Activated CD8-positive, alpha-beta memory T cell treated with anti-CD3 and anti-CD28 coated beads, Interleukin-2, amount 50 U/mL, for 4 hours (primary cell): ENCODE results near the gene DNAJC30.

ENCODE experiments used
- DNase-seq: peaks from one replicate; pipeline ENCODE4 v3.0.0-alpha.2; 2020

Gene DNAJC30

DNA sequence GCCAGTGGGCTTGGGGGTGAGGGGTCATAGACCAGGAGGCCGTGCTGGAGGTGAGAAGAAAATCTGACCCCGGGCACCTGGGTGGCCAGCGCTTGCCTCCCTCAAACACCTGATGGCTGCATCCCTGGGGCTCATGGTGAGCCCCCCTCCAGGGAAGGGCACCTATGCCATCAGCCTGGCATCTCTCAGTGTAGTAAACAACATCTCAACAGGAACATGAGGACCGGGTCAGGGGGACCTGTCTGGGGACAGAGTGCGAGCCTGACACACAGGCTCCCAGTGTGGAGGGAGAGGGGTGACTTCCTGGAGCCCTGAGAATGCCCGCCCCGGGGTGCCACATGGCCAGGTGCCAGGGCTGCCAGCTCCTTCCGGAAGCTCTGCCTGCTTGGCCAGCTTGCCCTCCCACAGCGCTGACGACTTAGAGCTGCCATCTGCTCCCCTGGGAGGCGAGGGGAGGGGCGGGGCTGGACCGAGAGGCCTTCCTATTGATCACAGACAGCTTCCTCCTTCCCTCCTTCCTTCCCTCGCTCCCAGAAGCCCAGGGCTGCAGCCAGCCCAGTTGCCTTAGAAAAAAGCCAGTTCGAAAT lies 23.9 kb upstream of the DNAJC30 start:
- DNase-seq: no peak

DNA sequence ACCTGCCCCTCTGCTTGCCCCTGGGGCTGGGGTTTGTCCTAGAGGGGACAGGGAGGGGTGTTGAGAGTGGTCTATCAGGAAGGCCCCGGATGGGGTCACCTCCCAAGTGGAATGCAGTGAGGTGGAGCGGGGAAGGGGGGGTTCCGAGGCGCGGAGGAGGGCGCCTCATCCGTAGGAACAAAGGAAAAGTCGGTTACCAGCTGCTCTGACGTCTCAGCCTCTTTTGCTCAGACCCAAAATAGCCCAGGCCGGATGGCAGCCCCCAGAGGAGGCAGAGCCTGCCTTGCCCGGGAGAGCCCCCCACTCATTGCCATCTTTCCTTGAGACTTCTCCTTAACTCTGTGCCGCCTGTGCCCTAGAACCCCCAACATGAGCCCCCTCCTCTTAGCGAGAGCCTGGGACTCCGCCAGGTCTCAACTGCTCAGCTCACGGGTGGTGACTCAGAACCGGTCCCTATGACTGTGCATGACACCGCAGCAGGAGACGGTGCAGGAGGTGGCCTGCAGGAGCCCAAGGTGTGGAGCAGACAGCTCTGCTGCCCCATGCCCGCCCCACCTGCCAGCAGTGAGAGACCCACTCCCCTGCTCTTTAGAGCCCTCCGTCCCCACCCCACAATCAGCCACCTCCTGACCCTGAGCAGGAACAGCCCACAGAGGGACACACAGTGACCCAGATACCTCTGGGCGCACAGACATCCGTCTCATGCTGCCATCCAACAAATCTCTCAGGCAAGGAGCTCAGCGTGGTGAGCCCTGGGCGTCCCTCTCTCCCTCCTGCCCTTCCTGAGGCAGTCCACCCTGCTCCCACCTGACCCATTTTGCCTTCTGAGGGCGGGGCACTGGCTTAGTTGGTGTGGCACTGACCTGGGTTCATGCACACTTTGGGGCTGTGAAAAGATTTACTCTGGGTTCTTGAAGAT lies 23.1 kb upstream of the DNAJC30 start:
- DNase-seq: no peak

DNA sequence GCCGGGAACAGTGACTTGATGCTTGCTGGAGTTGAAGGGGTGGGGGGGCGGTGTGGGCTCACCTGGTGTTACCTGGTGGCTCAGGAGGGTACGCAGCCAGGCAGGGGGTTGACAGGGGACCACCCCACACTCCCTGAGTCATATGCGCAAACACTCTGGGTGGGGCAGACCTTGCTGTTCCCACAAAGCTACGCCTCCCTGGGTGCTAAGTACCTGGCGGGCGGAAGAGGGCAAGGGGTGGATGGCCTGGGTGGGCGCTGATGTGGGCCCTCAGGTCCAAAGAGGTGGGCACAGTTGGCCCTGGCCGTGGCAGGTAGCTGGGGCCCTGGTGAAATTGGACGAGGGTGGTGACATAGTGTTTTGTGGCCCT lies 22.3 kb upstream of the DNAJC30 start:
- DNase-seq: no peak

DNA sequence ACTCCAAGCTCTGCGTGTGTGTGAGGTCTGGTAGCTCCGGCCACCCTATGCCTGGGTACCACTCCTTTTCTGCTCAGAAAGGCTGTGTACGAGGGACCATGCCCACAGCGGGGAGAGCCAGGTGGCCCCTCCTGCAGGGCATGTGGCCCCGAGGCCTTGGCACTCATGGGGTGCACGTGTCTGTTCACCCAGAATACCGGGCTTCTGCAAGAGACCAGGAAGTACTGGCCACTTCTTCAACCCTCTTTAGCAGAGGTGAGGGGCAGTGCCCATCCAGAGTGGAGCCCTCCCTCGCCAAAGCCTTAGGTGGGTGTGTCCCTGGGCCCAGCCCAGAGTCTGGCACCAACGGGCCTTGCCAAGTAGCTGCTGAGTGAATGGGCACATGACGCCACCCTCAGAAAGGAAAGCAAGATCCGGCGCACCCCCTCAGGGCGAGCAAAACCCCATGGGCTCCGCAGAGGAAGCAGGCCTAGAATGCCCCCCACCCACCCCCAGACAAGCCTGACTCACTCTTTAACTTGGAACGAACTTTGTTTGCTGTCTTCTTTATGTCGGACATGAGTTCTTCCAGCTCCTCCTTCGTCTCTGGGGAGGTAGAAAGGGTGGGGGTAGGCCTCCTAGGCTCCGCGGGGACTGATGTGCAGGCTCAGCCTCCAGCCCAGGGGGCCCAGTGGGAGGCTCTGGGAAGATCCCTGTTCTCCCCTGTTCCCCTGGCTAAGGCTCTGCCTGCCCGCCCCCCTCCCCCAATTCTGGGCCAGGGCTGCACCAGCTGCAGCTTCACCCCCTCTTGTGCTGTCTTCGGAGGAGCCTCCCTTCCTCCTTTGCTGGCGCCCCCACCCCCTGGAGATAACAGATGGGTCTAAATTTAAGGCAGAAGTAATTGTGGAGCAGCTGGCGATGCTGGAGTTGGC lies 21.6 kb upstream of the DNAJC30 start:
- no peak for DNase-seq

DNA sequence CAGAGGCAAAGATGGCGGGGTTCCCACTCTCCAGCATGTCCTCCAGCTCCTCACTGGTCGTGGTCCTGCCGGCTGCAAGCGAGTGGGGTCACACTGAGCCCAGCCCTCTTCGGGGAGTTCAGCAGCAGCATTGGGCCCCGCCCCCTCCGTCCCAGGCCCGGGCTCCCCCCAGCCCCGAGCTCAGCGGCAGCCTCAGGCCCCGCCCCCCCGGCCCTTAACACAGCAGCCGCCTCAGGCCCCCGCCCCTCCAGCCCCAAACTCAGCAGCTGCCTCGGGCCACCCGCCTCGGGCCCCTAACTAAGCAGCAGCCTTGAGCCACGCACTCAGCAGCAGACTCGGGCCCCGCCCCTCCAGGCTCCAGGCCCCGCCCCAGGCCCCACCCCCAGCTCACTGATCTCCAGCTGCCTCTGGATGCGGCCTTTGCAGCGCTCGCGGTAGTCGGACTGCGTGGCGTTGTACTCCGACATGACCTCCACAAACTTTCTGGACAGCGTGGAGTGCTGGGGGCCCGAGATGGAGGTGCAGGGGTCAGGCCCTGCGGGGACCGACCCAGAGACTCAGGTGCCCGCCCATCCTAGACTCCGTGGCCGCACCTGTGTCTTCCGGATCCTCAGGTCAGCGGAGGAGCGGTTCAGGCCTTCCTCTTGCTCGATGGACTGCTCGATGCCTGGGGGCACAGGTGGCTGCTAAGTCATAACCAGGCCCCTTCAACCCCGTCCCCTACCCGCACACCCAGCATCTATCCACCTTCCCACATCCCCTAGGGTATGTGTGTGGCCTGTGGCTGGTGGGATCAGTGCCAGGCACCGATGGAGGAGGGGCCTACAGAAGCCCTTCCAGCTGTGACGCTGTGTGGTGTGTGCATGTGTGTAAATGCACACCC lies 20.7 kb upstream of the DNAJC30 start:
- DNase-seq: no peak

DNA sequence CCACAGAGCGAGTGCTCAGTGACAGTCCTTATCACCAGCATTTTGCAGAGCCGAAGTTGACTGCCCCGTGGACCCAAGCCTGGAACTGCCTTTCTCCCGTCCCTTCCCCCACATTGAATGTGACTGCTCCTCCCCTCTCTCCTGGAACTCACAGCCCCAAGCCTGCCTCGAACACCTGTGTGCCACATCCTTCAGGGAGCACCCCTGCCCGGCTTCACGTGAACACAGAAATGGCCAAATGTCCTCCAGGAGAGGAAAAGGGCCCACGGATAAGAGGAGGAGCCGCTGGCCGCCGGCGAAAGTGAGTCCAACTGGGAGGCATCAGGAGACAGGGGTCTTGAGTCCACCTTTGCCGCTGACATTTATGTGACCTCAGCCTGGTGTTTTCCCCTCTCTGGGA lies 20.0 kb upstream of the DNAJC30 start:
- DNase-seq: no peak

DNA sequence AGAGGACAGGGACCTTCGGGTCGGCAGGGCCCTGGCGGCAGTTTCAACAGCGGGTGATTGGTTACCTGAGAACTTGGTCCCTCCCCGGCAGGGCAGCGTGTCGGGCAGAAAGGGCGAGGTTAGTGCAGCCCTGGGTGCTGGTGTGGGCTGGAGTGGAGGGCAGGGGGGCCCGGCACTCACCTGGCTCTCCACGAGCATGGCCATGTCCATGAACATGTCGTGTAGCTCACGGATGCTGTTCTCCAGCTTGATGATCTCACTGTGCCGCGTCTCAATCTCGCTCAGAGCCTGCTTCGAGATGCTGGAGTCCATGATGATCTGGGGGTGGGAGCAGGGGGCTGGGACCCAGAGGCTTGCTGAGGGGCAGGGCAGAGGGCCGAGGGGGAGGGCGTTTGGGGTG lies 19.4 kb upstream of the DNAJC30 start:
- no peak for DNase-seq

DNA sequence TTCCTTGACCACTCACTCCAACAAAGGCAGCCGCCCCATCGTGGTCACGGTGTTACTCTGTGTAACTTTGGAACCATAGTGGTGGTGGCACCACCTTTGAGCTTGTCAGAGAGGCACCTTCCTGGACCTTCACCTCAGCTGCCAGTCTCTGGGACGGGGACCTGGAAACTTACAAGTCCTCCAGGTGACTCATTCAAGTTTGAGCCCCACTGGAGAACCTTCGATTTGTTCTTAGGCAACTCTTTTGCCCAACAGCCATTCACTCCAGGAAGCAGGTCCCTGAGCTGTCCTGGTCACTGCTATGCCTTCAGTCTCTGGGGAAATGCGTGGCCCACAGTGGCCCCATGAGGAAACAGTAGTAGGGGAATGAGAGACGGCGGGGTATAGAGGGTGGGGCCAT lies 19.0 kb upstream of the DNAJC30 start:
- DNase-seq: no peak

DNA sequence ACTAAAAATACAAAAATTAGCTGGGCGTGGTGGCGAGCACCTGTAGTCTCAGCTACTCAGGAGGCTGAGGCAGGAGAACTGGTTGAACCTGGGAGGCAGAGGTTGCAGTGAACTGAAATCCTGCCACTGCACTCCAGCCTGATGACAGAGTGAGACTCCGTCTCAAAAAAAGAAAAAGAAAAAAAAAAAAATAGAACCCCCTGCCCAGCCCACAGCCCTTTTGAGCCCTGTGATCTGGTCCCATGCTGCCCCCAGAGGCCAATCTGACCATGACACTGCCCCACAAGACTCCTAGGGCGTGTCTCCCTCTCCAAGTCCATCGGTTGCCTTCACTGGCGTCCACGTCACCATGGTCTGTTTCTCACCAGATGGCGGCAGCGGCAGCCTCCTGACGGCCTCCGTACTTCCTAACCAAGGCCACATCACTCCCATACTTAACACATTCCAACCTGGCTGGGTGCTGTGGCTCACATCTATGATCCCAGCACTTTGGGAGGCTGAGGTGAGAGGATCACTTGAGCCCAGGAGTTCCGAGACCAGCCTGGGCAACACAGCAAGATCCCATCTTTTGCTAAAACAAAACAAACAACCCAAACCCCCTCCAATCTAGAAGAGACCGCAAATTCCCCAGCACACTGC lies 18.2 kb upstream of the DNAJC30 start:
- peak; percentile 37 for DNase-seq

DNA sequence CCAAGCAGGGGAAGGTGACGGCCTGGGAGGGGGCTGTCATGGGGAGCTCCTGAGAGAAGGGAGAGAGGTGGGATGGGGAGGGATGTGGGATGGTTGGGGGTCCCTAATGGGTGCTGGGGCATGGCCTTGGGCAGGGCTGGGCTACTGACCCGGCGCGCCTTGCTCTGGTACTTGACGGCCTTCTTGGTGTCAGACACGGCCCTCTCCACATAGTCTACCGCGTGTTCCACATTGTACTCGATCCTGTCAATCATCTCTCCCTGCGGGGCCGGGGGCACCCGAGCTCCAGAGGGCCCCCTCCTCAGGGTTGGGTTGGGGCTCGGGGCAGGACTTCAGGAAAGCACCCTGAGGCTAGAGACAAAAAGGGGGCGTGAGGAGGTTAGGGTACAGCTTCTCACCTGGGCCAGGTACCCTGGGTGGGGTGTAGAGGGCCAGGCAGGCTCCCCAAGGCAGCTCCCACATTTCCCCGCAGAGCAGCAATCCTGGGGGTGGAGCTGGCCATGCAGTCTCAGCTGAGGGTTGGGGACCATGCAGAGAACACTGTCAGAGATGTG lies 17.4 kb upstream of the DNAJC30 start:
- no peak for DNase-seq

DNA sequence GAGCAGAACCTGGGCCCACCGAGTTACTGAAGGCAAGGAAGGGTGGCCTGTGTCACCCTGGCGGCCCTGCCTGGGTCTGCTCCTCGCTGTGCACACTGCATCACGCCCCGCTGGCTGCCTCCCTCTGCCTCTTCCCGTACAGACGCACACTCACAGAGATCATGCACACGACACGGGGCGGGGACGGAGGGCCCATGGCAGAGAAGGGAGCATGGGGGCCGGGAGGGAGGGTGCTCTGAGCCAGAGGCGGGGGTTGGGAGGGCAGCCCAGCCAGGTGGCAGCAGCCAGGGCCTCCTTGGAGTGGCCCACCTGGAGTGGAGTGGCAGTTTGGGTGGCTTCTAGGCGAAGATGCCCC lies 16.8 kb upstream of the DNAJC30 start:
- no peak for DNase-seq

DNA sequence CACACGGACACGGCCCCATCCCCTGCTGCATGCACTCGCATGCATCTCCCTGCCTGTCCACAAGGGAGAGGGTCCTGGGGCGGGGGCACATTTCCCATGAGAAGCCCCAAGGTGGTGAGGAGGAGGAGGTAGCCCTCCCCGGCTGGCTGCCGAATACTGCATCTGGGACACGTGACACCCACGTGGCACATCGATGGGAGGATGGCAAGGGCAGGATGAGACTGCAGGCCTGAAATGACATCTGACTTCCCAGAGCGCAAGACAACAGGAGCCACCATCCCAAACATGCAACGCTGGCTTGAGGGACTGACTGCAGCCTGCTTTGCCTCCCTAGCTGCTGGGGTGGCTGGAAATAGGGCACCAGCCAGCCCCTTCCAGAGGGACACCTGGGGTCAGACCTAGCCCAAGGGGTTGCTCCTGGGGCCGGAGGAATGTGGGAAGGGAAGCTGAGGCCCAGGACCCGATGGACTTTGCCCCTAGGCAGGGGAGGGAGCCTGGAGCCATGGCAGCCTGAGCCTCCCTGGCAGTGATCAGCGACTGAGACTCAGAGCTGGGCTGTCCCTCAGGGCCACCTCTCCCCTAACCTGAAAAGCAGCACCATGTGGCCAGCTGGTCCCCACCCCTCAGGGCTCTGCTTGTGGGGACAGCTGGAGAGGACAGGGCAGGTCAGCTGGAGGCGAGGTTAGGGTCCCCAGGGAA lies 16.3 kb upstream of the DNAJC30 start:
- no peak for DNase-seq

DNA sequence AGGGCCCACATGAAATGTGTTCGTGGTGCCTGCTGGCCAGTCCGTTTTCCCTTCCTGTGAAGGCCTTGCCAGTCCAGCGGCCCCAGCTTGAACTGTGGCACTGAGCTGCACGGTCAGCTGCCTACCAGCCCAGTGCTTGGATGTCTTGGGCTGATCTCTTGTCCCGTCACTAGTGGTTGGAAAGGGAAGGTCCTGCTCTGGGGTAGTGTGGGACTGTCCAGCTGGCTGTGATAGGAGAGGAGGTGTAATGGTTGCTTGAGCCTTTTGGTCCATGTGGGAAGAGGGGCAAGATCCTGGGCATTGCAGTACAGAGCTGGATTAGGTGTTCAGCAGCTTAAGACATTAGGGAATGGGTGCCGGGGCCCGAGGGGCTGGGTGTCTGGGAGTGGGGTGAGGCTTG lies 15.2 kb upstream of the DNAJC30 start:
- no peak for DNase-seq

DNA sequence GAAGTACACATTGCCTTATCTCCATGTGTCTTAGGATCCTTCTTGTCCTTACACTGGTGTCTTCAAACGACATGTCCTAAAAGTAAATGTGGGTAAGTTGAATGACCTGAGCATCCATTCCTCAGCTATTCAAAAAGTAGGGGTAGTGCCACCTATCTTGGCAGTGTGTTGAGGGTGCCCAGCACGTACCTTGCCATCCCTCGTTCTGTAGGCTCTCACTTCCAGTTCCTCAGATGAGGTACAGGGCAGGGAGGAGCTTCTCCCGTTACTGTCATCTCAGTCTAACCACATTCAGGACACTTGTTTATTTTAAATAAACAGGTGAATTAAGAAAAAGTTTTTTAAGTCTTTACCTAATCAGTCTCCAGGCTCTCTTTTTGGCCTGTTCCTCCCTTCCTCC lies 13.1 kb upstream of the DNAJC30 start:
- no peak for DNase-seq

DNA sequence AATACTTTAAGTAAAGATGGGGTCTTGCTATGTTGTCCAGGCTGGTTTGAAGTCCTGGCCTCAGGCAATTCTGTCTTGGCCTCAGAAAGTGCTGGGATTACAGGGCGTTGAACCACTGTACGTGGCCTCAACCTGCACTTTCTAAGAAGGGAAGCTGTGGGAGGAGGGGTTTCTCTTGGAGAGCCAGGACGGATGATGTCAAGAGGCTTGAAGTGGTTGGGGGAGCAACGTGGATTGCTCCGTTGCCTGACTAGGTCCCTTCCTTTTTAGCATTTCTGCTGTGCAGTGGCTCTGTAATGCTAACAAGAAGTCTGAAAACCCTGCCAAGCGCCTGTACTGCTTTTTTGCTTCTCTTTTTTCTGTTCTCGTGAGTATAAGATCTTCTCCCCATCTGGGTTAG lies 7.4 kb upstream of the DNAJC30 start:
- no peak for DNase-seq

DNA sequence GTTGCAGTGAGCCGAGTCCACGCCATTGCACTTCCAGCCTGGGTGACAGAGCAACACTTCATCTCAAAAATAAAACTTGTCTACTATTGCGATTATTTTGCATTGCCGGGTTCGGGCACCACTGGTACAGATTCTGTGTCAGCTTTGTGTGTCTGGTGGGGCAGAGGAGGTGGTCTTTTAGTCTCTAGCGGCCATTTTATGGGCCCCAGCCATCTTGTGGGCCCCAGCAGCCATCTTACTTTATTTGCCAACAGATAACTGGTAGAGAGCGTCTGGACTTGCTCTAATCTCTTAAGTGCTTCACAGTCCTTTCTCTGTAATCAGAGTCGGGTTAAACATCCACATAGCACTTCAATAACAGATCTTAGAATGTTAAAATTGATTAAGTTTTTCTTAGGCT lies 5.0 kb upstream of the DNAJC30 start:
- no peak for DNase-seq

DNA sequence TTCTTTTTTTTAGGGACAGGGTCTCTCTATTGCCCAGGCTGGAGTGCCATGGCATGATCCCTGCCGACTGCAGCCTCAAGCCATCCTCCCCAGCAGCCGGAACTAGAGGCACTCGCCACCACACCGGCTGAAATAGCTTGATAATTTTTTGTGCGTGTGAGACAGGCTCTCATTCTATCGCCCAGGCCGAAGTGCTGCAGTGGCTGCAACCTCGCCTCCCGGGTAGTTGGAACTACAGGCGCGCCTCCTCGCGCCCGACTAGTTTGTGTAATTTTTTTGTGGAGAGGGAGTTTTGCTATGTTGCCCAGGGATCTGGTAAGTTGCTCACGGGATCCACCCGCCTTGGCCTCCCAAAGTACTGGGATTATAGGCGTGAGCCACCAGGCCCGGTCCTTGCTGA lies 2.1 kb upstream of the DNAJC30 start:
- DNase-seq: no peak

DNA sequence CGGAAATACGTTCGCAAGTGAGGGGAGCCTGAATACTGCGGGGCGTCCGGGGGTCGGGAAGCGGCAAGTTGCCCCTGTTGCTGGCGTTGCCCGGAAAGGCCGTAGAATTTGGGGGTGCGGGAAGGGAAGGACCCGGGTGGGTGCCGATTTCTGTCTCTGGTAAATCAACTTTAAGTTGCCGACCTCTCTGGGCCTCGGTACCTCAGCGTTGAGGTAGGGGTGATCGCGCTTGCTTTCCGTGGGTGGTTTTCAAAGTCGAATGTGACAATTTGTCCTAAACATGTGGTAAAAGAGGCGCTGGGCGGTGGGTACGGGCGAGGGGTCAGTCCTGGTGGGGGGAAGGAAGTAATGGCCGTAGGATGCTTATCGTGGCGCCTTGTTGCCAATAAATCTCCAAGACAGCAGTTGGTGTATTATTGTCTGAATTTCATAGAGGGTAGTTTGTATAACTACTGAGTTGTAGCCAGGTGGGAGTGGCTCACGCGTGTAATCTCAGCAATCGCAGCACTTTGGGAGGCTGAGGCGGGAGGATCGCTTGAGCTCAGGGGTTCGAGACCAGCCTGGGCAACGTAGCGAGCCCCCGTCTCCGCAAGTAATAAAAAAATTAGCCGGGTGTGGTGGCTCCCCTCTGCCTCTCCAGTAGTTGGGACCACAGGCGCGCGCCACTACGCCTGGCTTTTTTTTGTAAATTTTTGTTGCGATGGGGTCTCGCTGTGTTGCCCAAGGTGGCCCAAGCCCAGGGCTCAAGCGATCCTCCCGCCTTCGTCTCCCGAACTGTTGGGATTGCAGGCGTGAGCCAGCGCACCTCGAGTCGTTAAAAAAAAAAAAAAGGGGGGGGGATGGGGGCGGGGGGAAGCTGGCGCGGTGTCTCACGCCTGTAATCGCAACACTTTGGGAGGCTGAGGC lies 788 bp upstream of the DNAJC30 start:
- DNase-seq: no peak

DNA sequence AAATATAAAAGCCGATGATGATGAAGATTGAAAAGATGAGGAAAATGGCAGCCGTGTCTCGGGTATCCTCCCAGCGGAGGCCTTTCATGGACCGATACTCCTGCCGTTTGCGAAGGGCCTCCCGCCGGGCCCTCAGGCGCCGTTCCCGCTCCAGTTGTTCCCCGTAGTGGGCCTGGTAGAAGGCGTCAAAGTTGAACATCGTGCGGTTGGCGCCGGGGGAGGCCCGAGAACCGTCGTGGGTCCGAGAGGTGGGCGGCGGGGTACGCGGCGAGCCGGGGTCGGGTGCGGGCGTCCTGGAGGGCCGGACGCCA lies 553 bp downstream of the DNAJC30 start:
- no peak for DNase-seq

DNA sequence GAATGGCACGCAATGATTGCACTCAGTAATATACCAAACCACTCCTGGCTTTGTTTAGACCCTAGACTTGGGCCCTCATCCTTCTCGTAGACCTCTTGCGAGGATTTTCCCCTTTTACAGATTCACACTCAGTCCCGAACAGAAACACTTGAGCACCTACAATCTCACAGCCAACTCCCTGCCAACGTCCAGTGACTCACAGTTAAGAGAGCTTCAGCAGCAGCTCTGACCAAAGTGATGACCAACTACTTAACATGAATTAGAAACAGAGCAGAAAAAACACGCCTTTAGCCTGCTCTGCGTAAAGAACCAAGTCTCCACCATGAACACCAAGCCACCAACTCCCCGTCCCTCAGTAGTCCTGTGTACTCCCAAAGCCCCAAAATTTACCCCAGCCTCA lies 2.2 kb downstream of the DNAJC30 start:
- no peak for DNase-seq
